ENCODE data around the gene MYL5.
"Not testable (repeated sequence)": the region's sequence is repeated elsewhere in the genome, so short reads cannot be mapped to it uniquely, and the experiment has no call there.

The MYL5 gene

GRCh38 chr4:692771-693554 is 18.6 kb downstream of the MYL5 start:
- DNase-seq (ENCODE audit: low read depth): no peak
- no peak overlapping the region for H3K4me3 ChIP-seq (ENCODE audit: low read depth, low read length)
- TF ChIP-seq, protein P1, sequence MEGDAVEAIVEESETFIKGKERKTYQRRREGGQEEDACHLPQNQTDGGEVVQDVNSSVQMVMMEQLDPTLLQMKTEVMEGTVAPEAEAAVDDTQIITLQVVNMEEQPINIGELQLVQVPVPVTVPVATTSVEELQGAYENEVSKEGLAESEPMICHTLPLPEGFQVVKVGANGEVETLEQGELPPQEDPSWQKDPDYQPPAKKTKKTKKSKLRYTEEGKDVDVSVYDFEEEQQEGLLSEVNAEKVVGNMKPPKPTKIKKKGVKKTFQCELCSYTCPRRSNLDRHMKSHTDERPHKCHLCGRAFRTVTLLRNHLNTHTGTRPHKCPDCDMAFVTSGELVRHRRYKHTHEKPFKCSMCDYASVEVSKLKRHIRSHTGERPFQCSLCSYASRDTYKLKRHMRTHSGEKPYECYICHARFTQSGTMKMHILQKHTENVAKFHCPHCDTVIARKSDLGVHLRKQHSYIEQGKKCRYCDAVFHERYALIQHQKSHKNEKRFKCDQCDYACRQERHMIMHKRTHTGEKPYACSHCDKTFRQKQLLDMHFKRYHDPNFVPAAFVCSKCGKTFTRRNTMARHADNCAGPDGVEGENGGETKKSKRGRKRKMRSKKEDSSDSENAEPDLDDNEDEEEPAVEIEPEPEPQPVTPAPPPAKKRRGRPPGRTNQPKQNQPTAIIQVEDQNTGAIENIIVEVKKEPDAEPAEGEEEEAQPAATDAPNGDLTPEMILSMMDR (IDR thresholded peaks at IDR 0.05; ENCODE audit: low read depth, low read length): no peak
- no peak for TF ChIP-seq POLR2A (IDR thresholded peaks at IDR 0.05; ENCODE audit: extremely low read depth, insufficient read length)
- TF ChIP-seq MAX (IDR thresholded peaks at IDR 0.05; ENCODE audit: low read depth, low read length): no peak
- TF ChIP-seq MYC (IDR thresholded peaks at IDR 0.05; ENCODE audit: low read depth, low read length): no peak

DNA sequence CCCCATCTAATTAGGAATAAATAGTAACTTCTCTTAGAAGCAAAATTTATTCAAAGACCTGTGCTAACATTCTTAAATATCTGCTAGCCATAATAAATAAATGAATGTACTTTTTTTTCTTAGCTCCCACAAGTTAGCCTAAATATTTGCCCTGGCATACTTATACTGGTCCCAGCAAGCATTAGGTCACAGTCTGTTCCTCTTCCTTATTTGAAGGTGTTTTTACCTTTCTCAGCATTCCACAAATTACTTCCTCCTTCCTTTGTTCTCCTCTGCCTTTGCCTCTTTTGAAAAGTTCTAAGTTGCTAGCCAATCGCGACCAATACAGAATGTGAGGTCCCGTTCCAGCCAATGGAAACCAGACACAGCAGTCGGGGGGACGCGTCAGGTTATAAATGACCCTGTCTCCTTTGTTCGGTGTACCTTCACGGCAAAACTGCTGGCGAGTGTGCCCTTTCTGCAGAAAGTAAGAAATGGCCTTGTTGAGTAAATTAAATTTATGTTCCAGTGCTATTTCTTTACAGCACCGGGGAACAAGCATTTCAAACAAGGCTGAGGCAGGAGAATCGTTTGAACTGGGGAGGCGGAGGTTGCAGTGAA is 20.1 kb downstream of the MYL5 start:
- H3K4me3 ChIP-seq (ENCODE audit: low read depth, low read length); DNase-seq (ENCODE audit: low read depth): not testable (repeated sequence)

DNA sequence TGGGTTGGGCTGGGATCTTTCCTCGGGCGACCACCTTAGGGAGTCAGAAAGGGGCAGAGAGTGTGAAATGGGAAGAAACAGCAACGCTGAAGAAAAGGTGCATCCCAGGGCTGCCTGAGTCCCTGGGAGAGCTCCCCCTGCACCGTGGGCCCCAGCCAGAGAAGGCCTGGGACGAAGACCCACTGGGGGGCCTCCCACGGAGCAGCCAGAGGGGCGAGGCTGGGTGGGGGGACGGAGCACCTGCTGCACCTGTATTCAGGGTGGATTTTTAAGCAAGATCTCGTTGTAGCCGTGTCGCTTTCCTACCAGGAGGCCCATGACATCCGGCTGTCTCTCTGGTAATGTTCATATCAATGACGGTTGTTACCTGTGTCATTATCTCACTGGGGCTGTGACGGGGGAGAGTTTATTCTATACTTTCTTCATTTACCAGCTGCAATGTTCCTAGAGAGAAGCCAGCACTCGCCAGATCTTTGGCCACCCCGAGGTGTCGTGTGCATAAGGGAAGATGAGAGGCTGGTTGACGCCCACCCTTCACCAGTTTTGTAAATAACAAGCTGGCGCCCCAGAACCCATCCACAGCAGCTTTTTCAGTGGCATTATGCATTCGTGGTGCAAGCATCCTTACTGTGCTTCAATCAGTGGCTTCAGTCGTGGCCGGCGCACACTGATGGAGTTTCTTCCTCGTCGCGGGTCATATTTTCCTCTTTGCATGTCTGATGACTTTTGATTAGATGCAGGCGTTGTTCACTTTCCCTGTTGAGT is 25.7 kb downstream of the MYL5 start:
- H3K4me3 ChIP-seq (ENCODE audit: low read depth, low read length): no peak overlapping the region
- DNase-seq (ENCODE audit: low read depth): no peak
- TF ChIP-seq, protein P1 (IDR thresholded peaks at IDR 0.05; ENCODE audit: low read depth, low read length): no peak
- no peak for TF ChIP-seq POLR2A (IDR thresholded peaks at IDR 0.05; ENCODE audit: extremely low read depth, insufficient read length)
- TF ChIP-seq MYC (IDR thresholded peaks at IDR 0.05; ENCODE audit: low read depth, low read length): no peak
- no peak for TF ChIP-seq MAX (IDR thresholded peaks at IDR 0.05; ENCODE audit: low read depth, low read length)

DNA sequence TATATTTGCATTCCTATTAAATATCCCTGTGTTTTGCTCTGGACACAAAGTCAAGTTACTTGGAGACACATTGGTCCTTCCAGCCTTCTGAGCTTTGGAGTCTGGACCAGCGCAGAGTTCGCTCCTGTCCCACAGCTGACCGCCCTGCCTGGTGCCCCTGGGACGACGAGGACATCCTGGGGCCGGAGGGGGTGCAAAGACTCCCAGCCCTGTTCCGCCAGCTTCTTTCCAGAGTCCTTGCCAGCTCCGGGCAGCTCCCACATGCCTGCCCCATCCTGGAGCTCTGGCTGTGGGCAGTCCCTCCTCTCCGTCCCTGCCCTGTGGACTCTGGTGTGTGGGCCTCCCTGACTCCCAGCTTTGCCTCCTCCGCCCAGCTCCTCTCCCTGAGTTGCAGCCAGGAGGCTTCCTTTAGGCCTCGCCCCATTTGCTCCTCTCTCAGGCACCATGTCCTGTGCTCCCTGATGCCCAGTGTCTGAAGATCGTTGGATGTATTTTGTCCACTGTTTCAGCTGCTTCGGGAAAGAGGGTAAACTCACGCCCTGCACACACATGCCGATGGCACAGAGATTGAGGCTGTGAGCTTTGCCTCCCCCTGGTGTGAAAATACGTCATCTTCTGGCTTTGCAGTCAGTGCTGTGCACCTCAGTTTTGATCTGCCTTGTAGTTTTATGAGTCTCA is 26.4 kb downstream of the MYL5 start:
- no peak overlapping the region for H3K4me3 ChIP-seq (ENCODE audit: low read depth, low read length)
- peak; percentile 6; the same call in 1 of the 2 replicates for TF ChIP-seq MAX (IDR thresholded peaks at IDR 0.05; ENCODE audit: low read depth, low read length)
- no peak for TF ChIP-seq MYC (IDR thresholded peaks at IDR 0.05; ENCODE audit: low read depth, low read length)
- TF ChIP-seq, protein P1 (IDR thresholded peaks at IDR 0.05; ENCODE audit: low read depth, low read length): peak; percentile 15
- DNase-seq (ENCODE audit: low read depth): no peak

DNA sequence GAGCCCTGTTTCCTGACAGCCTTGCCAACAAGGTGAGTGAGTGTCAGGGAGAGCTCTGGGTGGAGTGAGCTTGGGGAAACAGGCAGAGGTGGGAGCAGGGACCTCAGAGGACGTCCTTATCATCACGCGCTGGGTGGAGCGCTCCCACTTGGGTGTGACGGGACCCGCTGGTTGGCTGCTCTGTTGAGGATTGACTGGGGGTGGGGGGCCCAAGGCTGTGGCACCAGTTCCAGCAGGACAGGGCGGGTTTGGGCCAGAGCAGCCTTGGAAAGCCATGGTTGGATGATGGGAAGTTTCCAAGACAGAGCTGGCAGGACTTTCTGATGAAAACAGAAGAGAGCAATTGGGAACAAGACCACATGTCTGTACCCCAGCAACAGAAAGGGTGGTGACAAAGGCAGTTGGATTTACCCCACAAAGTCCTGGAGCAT is 28.3 kb downstream of the MYL5 start:
- TF ChIP-seq MYC (IDR thresholded peaks at IDR 0.05; ENCODE audit: low read depth, low read length): no peak
- no peak for DNase-seq (ENCODE audit: low read depth)
- no peak overlapping the region for H3K4me3 ChIP-seq (ENCODE audit: low read depth, low read length)

DNA sequence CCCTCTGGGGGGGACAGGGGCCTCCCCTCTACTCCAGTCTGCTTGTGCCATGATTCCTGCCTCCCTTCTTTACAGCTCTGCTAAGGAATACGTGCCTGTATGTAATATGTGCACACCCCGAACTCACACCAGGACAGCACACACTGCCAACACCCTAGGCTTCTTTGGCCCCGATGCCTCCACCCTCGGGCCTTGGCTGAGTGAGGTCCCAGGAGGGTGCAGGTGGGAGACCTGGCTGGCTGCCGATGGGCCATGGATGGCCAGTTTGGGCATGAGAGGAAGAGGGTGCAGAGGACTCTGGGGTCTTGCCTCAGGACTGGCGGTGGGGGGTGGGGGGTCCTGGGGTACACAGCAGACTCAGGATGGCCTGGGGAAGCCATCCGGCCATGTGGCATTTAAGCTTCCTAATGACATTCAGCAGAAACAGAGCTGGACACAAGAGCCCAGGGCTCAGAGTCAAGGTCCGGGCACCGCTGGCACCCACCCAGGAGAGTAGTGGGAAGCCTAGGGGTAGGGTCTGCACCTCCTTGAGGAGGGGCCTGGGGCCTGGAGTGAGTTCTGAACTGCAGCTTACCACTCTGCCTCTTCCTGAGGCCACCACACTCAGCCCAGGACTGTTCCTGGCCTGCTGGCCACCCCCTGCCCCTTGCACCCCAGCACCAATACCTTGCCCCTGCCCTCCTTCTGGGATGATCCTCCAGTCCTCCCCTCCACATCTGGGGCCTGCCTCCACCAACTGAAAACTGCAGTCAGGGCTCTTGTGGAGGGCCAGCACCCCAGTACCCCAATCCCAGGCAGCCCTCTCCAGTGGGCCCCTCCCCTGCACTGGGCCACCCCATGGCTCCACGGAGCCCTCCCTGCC is 29.2 kb downstream of the MYL5 start:
- no peak for DNase-seq (ENCODE audit: low read depth)

More for the DNA sequence above, 29.2 kb downstream of the MYL5 start:
- no peak for TF ChIP-seq MYC (IDR thresholded peaks at IDR 0.05; ENCODE audit: low read depth, low read length)
- TF ChIP-seq, protein P1 (IDR thresholded peaks at IDR 0.05; ENCODE audit: low read depth, low read length): no peak
- no peak for TF ChIP-seq MAX (IDR thresholded peaks at IDR 0.05; ENCODE audit: low read depth, low read length)
- TF ChIP-seq POLR2A (IDR thresholded peaks at IDR 0.05; ENCODE audit: extremely low read depth, insufficient read length): no peak
- H3K4me3 ChIP-seq (ENCODE audit: low read depth, low read length): no peak overlapping the region
